SK-MEL-5 (cell line): ENCODE results near the gene SATB1. TPM values are rescaled to one million over a fixed set of nuclear protein-coding genes. Genes with fewer than 3 reads are reported as not detected.

Experiments
- DNase-seq: peaks from one replicate; pipeline ENCODE4 v3.0.0-alpha.2; 2016; ENCODE audit warnings: low read depth, low spot score
- in situ Hi-C: cut with HindIII; loops from 2 replicates; pipeline ENCODE4 v1.10.0; 2016; ENCODE audit warnings: low sequenced_read_pairs, high pct_unique_total_duplicates, low pct_unique_long_range_greater_than_20kb
- total RNA-seq: library from RNA; depleted of rRNA; stranded (reverse); fragments of >200 nt; shearing (Covaris generic); gene quantifications from 2 replicates; pipeline ENCODE4 v1.2.3, GENCODE V29; 2014

SATB1 gene
- total RNA-seq, 1 experiment from 2014 or later: 2.1 TPM

DNA sequence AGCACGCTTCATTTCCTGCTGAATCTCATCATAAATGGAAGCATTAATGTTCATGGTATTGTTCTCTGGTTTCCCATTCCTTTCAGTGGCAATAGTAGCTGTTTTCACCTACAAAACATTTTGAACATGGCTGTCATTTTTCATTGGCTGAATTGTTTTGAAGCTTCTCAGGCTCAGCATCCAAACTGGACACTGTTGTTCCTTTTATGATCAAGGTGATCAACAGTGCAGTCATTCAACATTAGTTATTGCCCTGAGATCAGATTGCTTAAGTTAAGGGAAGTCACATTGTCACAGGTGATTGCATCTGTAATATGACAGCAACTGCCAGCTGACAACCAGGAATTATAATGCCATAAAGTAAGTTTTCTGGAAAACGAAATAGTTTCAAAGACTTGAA, 46.9 kb downstream of the SATB1 start:
- DNase-seq: no peak
- in situ Hi-C loops: no loop called here

DNA sequence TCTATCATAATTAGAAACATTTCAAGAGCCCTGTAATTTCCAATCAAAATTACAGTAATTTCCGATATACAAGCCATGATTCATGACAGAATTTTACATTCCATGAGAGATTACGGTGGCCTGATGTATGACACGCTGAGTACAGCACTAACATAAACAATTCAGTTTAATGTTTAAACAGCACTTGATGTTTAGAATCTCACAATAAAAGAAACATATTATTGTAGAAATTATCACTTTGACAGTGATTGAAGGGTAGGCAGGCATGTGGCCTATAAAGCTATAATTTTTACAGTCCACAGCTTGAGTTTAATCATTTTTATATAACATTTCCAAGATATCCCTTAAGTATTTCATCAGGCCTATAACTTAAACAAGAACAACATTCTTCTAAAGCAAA, 48.5 kb downstream of the SATB1 start:
- DNase-seq: no peak
- in situ Hi-C loops: no loop called here

DNA sequence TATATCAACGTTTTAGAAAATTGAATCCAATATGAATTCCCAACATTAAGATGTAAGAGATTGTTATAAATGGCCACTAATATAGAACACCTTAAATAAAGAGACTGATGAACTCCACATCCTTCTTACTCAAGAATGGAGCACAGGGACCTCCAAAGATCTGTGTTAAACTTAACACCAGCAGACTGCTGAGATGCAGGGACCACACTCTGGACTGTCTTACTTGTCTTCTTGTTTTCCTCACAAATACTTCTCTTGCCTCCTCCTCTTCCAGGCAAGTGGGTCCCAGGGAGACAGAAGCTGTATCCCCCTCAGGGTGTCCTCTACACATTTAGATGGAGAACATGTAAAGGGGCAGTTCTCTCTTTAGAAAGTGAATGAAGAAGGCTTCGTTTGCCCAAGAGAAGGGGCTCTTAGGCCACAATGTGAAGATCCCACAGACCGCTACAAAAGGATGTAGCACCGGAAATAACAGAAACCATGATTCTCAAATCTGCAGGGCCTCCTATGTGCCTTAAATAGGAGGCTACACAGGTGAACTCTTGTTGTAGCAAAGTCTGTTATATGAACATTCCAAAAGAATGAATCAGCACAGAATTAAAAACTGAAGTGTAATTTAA, 52.2 kb downstream of the SATB1 start:
- in situ Hi-C loops: no loop called here
- DNase-seq: no peak

DNA sequence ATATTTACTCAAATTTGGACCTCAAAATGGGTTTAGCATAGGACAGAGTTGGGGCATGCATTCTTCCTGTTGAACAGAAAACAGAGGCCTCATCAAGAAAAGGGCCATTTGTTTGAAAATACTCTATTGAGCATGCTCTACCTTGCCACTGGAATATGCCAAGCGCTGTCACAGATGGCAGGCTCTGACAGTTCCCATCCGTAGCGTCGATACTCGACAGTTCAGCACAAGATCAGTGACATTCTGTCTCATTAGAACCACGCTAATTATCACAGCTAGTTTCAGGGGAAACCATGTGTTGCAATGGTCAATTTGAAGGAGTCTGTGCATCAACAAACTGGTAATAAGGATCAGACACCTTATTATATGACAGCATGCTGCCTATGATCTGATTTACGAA, 54.5 kb downstream of the SATB1 start:
- no peak for DNase-seq
- in situ Hi-C loops: no loop called here

DNA sequence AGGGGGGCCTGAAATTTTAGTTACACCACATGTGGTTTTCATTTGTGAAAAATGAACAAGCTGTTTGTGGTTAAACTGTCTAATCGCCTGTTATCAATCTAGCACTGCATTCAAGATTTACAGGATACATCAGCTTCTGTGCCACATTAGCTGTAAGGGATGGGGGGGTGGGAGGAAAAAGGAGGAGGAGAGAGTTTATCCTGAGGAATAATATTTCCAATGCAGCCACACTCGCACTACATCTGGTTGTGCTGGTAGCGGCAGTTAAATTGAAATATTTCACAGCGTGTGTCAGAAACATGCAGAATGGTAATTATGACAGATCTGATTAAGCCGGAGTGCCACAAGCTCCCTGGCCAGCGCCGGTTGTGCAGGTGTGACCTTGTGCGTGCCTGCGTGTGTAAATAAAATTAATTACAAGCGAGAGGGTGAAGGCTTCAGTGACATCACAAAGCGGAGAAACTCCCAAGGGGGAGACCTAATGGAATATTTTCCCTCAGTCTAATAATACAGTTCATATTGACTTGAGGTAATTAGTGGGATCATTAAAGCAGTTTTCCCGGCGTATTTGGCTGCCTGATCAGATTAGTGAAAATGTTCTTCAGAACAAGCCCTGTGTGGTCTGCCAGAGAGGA, 55.5 kb downstream of the SATB1 start:
- in situ Hi-C loops: no loop called here
- no peak for DNase-seq

DNA sequence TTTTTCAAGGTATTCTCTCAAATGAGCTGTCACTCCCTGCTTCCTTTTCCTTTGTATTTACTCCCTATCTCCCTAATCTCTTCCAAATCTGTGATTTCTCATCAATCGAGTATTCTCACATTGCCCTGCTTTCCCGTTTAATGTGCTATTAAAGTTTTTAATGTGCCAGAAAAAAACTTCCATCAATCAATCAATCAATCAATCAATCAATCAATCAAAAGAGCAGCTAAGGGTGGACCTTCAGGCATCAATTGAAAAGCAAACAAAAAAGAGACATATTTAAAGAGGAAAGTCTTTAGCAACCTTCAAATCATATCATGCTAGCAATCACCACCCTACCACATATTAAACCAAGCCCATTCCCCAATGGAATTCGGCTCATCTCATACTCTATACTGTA, 58.9 kb downstream of the SATB1 start:
- in situ Hi-C loops: no loop called here
- no peak for DNase-seq

DNA sequence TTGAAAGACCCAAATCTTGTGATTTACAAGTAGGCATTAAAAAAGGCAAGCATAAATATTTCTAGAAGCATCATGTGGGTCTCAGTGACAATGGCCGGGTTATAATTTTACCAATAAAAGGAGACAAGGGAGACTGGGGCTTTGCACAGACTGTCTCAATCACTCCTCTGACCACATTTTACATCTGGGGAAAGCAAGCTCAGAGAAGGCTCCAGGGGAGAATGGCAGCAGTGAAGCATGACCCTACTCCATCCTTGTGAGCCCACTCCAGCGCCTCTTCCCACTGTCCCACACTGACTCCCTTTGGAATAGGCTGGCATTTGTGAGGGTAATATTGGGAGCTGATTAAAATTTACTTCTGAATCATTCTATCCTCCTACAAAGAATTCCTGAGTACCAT, 61.8 kb downstream of the SATB1 start:
- DNase-seq: no peak
- in situ Hi-C loops: no loop called here

DNA sequence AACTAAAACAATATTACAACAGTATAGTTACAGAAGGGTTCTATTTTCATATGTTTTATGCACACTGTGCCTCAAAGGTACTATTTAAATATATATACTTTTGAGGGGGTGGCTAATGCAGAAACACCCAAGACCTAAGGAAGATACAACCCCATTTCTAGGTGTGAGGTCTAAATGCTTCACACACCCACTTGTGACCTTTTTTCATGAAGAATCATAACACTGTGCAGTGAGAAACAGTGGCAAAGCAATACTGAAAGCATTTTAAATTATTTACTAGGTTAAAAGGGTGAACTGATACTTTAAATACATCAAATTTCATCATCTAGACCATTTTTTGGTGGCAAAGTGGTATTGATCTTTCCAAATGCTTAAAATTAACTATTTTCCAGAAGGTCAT, 67.4 kb downstream of the SATB1 start:
- in situ Hi-C loops: no loop called here
- DNase-seq: no peak

DNA sequence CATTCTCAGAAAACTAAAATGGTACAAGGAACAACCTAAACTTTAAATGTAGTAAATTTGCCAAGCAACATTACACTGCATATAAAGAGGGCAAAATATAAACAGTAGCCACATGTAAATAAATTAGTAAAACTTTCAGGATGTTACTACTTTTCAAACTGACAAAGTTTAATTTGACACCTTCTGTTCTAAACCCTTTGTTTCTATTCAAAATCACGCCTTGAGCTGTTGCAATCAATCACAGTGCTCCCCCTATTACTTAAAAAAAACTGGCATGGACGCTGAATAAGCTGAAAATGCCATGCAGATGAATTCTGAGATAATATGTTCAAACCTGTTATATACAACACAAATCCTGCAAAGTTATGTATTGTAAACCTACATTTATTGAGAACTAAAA, 69.3 kb downstream of the SATB1 start:
- in situ Hi-C loops: no loop called here
- DNase-seq: no peak

DNA sequence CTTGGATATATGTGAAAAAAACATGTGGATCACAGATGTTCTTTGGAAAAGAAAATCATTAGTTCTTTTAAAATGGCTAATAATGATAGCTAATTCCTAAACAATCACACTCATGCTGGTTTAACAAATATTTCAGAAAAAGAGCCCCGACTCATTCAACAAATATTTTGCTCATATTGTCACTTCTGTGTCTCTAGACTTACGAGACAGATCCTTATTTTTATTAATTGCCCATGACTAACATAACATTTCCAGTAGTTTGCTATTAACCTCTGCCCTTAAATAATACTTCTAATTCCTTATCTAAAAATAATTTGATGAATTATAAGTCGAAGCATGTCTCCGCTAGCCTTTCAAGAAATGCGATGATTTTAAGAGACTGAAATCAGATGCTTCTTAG, 70.4 kb downstream of the SATB1 start:
- in situ Hi-C loops: no loop called here

DNA sequence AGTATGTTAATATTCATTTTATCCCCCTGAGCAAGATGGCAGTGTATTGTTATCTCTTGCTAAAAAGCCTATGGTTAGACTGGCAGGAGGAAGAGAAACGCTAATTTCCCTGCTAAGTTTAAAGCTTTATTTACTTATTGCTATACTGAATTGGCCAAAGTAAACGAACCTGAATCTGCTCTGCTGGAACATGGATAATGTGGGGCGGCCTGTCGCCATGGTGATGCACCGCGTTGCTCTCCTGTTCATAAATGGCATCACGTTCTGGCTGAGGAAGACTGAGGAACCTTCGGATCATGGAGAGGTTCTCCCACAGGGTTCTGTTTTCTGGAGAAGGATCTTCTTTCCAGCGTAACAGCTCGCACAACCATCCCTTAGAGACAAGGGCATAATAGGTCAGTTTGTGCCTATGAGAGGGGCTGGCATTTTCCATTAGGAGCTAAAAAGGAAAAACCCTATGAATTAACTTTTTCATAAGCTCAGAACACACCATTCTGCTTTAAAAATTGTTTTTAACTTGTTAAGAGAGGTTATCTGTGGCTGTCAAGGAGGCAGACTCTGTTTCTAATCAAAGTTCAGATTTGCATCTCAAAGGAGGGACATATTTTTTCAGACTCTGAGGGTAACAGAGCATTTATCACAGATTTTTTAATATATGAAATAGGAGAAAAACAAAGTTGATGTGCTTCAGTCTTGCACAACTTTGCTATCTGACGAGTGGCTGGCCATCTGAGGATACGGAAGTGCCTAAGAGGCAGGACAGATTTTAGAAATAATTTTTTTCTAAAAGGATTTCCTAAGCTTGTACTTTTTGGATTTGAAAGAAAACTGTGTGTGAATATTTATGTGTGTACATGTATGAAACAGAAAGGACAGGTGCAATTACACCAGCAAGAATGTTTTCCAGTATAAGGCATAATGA, 73.1 kb downstream of the SATB1 start:
- no peak for DNase-seq
- in situ Hi-C loops: no loop called here

More for the DNA sequence above, 70.4 kb downstream of the SATB1 start:
- DNase-seq: no peak

DNA sequence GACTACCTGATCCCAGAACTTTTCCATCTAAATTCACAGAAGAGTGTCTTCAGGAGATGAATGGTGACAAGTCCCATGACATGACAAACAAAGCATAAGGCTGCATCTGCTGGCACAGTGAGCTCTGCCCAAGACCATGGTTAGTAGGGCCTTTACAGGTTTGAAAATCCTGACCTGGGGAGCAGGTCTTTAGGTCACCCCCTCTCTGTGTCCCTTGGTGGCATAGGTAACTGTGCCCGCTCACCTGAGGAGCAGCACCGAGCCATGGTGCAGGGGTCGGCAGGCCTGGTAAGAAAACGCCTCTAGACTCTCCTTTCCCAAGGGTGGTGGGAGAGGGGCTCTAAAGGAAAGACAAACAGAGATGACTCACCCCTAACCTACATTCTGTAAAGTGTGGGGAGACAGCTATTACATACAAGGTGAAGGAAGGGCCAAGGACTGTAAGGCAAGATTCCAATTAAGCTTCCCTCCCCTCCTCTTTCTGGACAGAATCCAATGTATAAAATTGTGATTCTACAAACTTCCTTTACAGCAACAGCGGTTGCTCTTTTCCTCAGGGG, 74.0 kb downstream of the SATB1 start:
- in situ Hi-C loops: no loop called here
- no peak for DNase-seq

DNA sequence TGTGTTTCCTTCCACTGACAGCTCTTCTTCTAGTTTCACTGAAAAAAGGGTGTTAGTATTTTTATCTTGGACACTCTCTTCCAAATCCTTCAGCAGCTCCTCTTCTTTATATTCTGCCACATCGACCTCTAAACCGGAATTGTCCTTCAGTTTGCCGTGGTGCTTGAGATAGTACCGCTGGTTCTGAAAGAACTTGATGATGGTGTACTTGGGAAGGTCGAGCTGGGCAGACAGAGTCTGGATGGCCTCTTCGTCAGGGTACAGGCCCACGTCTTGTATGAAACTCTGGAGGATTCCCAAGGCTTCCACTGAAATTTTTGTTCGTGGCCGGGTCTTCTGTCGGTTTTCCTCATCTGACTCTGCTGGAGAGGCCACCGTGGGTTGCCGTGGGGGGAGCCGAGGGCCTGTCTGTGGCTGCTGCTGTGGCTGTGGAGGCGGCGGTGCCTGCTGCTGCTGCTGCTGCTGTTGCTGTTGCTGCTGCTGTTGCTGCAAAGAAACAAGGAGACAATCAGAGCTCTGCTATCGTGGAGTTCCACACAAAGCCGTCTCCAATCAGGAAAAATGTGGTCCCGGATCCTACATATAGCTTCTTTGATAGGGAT, 75.8 kb downstream of the SATB1 start:
- in situ Hi-C loops: no loop called here

DNA sequence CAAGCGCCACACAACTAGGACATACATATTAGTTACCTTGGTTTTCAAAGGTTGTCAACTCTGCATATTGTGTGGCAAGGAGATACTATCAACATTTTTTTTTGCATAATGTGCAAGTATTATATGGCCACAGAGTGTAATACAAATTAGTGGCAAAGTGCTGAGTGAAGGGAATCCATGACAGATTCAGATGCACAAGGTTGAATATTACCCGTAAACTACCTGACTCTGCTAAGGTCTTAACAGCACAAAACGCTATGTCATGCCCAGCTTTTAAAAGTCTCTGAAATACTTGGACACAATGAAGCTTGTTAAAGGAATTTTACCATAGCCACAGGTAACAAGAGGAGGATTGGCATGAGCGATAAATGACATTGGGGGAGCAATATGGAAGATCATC, 79.0 kb downstream of the SATB1 start:
- in situ Hi-C loops: no loop called here
- DNase-seq: no peak

More for the DNA sequence above, 75.8 kb downstream of the SATB1 start:
- no peak for DNase-seq

DNA sequence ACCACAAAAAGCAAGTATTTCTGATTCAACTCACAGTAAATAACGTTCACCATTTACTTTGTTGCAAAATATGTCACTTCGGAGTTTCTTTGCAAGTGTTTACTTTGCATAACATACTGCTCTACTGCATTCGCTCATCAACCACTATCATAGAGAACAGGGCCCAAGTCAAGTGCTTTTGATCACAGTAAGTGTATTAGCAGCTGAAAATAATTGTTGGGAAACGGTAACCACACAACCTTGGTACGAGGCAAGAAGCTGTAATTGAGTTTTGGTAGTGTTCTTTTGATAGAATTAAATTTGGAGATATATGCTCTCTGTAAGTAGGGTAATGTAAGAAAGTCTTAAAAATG, 80.1 kb downstream of the SATB1 start:
- DNase-seq: no peak
- in situ Hi-C loops: no loop called here

DNA sequence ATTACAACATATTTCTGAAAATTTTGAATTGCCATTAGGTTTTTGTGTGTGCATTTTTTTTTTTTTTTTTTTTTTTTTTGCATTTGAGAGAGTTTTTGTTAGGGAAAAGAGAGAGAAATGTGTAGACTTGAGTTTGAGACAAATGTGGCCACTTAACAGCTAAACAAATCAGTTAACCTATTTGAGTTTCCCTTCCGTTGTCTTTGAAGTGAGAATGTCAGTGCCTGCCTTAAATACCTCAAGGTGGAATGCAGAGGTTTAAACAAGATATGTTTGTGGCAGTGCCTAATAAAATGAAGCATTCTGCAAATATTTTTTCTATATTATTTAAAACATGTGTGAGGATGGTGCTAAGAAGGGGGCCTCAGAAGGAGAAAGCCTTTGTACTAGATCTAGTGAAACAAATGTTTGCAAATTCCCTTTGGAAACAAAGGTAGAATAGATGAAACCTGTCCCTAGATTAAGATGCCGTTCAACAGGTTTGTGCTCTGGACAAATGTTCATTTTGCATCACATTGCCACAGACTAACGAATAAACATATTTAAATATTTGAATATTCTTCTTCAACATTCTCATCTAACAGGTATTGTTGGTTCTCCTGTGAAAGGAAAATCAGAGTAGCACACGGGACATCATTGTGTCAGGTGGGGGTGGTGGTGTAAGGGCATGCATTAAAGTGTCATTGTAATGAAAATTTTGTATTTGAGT, 80.7 kb downstream of the SATB1 start:
- DNase-seq: no peak
- in situ Hi-C loops: no loop called here

DNA sequence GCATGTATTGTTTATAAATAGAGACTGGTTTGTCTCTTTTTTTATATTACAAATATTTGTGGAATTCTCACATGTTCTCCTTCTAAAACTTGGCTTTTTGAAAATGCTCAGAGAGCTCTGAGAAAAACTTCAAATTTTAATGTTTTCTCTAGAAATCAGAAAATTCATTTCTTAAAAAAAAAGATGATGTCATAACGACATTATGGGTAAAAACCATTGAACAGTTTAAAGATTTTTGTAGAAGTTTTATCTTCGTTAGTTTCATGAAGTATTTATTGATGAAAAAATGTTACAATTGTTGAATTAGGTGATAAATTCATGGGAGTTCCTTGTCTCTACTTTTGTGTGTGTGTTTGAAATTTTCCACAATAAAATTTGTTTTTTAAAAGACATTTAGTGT, 81.3 kb downstream of the SATB1 start:
- DNase-seq: no peak
- in situ Hi-C loops: no loop called here
